HepG2 (cell line): Measurements from ENCODE around the gene CLDN17. TPM values are rescaled to one million over a fixed set of nuclear protein-coding genes. Genes with fewer than 3 reads are reported as not detected.

Source experiments
- ATAC-seq: fragments of 200-7000 bp; cut with Tn5 transposase; 3 replicates; pipeline ENCODE4 v1.9.1; 2020; ENCODE audit warnings: mild to moderate bottlenecking, moderate library complexity
- BruUV-seq: library from RNA; stranded (reverse); fragments of 400-500 nt; replicated peaks from 2 replicates; lab custom pipeline; 2021; lab: Mats Ljungman, UMichigan
- CTCF ChIA-PET: fragments of 300-600 bp; formaldehyde crosslinking; extraction: SDS; loops from one replicate; lab custom pipeline; 2021; ENCODE audit warnings: low total read pairs, inconsistent platforms, low intra/inter-chr PET ratio; lab: Yijun Ruan, JAX
- POLR2A ChIA-PET: fragments of 350-600 bp; sonication (Branson Sonifier 250); formaldehyde crosslinking; loops from one replicate; lab custom pipeline; 2020; ENCODE audit warnings: antibody characterized with exemption, inconsistent platforms; lab: Yijun Ruan, JAX
- DNase-seq: peaks from one replicate; pipeline ENCODE4 v3.0.0-alpha.2; 2015; ENCODE audit warnings: low spot score
- FAIRE-seq: peaks from 3 replicates; lab custom pipeline; 2011; peaks lifted over from hg19 to GRCh38; lab: Jason Lieb, UNC
- H2AFZ ChIP-seq: one replicate; pipeline ENCODE4 v1.6.1; 2011; ENCODE audit warnings: low read length, inconsistent platforms
- H3K27ac ChIP-seq: fragments of 300-600 bp; 3 replicates; pipeline ENCODE4 v1.8.0; 2011; ENCODE audit warnings: mixed run types, mild to moderate bottlenecking, mixed read lengths, low read length, inconsistent platforms; ENCODE audit not compliant: insufficient read depth; ENCODE audit errors: extremely low read length
- H3K27me3 ChIP-seq, 2 experiments: fragments of 200-600 bp in 1 of 2; 2 replicates in 1 of 2; 3 replicates in 1 of 2; pipeline versions ENCODE4 v1.6.0 to v1.8.0; 2011; ENCODE audit warnings: low read length in 2 of 2, mild to moderate bottlenecking in 2 of 2, moderate library complexity in 2 of 2, inconsistent platforms in 1 of 2; ENCODE audit not compliant: insufficient read depth in 2 of 2, control insufficient read depth in 1 of 2
- H3K36me3 ChIP-seq, 2 experiments: fragments of 200-600 bp in 1 of 2; replicated peaks in 1 of 2; 2 replicates in 1 of 2; 3 replicates in 1 of 2; pipeline versions ENCODE4 v1.5.1 to v1.8.0; 2011; ENCODE audit warnings: low read length in 2 of 2, inconsistent platforms in 1 of 2; ENCODE audit not compliant: insufficient read depth in 2 of 2, control insufficient read depth in 1 of 2
- H3K4me1 ChIP-seq: 2 replicates; pipeline ENCODE4 v1.5.1; 2012; ENCODE audit warnings: low read length, inconsistent platforms; ENCODE audit not compliant: insufficient read depth
- H3K4me2 ChIP-seq: 2 replicates; pipeline ENCODE4 v1.6.0; 2011; ENCODE audit warnings: low read depth, low read length, inconsistent platforms
- H3K4me3 ChIP-seq, 3 experiments: fragments of 200-600 bp in 1 of 3; sonication (generic), shearing (Covaris generic) in 1 of 3; replicated peaks in 1 of 3; 2 replicates each; pipeline ENCODE4 v1.5.1; 2011 to 2016; ENCODE audit warnings: low read length in 3 of 3, inconsistent platforms in 2 of 3, low read depth in 2 of 3, mild to moderate bottlenecking in 2 of 3, control low read depth in 1 of 3, mixed read lengths in 1 of 3; ENCODE audit not compliant: insufficient read depth in 1 of 3
- H3K79me2 ChIP-seq: one replicate; pipeline ENCODE4 v1.6.1; 2011; ENCODE audit warnings: low read length, inconsistent platforms; ENCODE audit not compliant: insufficient read depth
- H3K9ac ChIP-seq: 2 replicates; pipeline ENCODE4 v1.6.0; 2011; ENCODE audit warnings: mild to moderate bottlenecking, low read depth, low read length, inconsistent platforms; ENCODE audit not compliant: insufficient read depth
- H3K9me3 ChIP-seq: 2 replicates; pipeline ENCODE4 v1.5.1; 2012; ENCODE audit warnings: mild to moderate bottlenecking, low read length
- H4K20me1 ChIP-seq: 2 replicates; pipeline ENCODE4 v1.6.0; 2011; ENCODE audit warnings: inconsistent platforms, mild to moderate bottlenecking, low read length, moderate library complexity; ENCODE audit not compliant: insufficient read depth
- CBX1 ChIP-seq: IDR thresholded peaks from one replicate; pipeline ENCODE4 v1.6.1; 2016; ENCODE audit warnings: antibody characterized with exemption, low read depth
- CC2D1A ChIP-seq: sonication (generic); formaldehyde crosslinking; IDR thresholded peaks from 2 replicates; pipeline ENCODE4 v1.8.1; 2023; ENCODE audit warnings: mild to moderate bottlenecking, missing genetic modification reagents
- CENPT ChIP-seq: sonication (generic); formaldehyde crosslinking; IDR thresholded peaks from 2 replicates; pipeline ENCODE4 v1.8.0; 2022; ENCODE audit warnings: low read depth, mild to moderate bottlenecking, moderate library complexity, missing genetic modification reagents
- SOX5 ChIP-seq: IDR thresholded peaks from 2 replicates; pipeline ENCODE4 v1.6.1; 2016; ENCODE audit warnings: borderline replicate concordance
- ZFP36L1 ChIP-seq: sonication (generic); formaldehyde crosslinking; IDR thresholded peaks from 2 replicates; pipeline ENCODE4 v1.8.0; 2022; ENCODE audit warnings: mild to moderate bottlenecking, missing genetic modification reagents, moderate library complexity
- ZNF224 ChIP-seq: sonication (generic); formaldehyde crosslinking; IDR thresholded peaks from 2 replicates; pipeline ENCODE4 v1.5.0; 2020; ENCODE audit warnings: mild to moderate bottlenecking, missing genetic modification reagents
- ZNF577 ChIP-seq: sonication (generic); formaldehyde crosslinking; IDR thresholded peaks from 2 replicates; pipeline ENCODE4 v1.4.0; 2020; ENCODE audit warnings: mild to moderate bottlenecking, low read depth, missing genetic modification reagents, borderline replicate concordance
- ZNF768 ChIP-seq: sonication (generic); formaldehyde crosslinking; IDR thresholded peaks from 2 replicates; pipeline ENCODE4 v1.4.0; 2020; ENCODE audit warnings: missing genetic modification reagents
- ZSCAN12 ChIP-seq: sonication (generic); formaldehyde crosslinking; IDR thresholded peaks from 2 replicates; pipeline ENCODE4 v1.9.0; 2021; ENCODE audit warnings: mild to moderate bottlenecking, missing genetic modification reagents
- WGBS: methylation state at CpG from one replicate; pipeline ENCODE4 v1.1.6; 2017; ENCODE audit warnings: low lambda C conversion rate; 5-methylcytosine and 5-hydroxymethylcytosine counted together
- in situ Hi-C: cut with HindIII; loops from 2 replicates; pipeline ENCODE4 v1.10.0; 2017; ENCODE audit warnings: low pct_unique_long_range_greater_than_20kb; ENCODE audit not compliant: extremely low pct_ligation_motif_present
- intact Hi-C: fragments of 100-400 bp; cut with micrococcal nuclease; formaldehyde crosslinking; loops from one replicate; pipeline ENCODE4 v1.10.0; 2022; ENCODE audit not compliant: unreplicated experiment
- polyA plus RNA-seq, 8 experiments: library from polyadenylated mRNA; depleted of rRNA in 3 of 8; stranded (reverse) in 7 of 8; unstranded in 1 of 8; fragments of >200 nt; fragmentation: Illumina TruSeq in 4 of 8; extraction: Trizol in 4 of 8; gene quantifications; 2 replicates each; pipeline versions ENCODE4 v1.2.1 to v1.2.3, GENCODE V29; 2011 to 2016; ENCODE audit warnings: low read depth in 4 of 8, missing spikeins in 1 of 8, mixed read lengths in 1 of 8; ENCODE audit not compliant: insufficient read depth in 1 of 8
- total RNA-seq, 5 experiments: library from RNA; depleted of rRNA; stranded (reverse); fragments of >200 nt; fragmentation: Illumina TruSeq; extraction: Trizol; gene quantifications; 2 replicates each; pipeline ENCODE4 v1.2.3, GENCODE V29; 2016; ENCODE audit warnings: low read depth in 1 of 5
- TF ChIP-seq, protein P1 (sequence below): sonication (generic); formaldehyde crosslinking; IDR thresholded peaks from 2 replicates; pipeline ENCODE4 v1.9.0; 2021; ENCODE audit warnings: missing genetic modification reagents, mild to moderate bottlenecking, borderline replicate concordance
- TF ChIP-seq, protein P2 (sequence below): sonication (generic); formaldehyde crosslinking; IDR thresholded peaks from 2 replicates; pipeline ENCODE4 v1.4.0; 2020; ENCODE audit warnings: low read depth, mild to moderate bottlenecking, missing genetic modification reagents
- TF ChIP-seq, protein P3 (sequence below): sonication (generic); formaldehyde crosslinking; IDR thresholded peaks from 2 replicates; pipeline ENCODE4 v1.4.0; 2020; ENCODE audit warnings: missing genetic modification reagents
- TF ChIP-seq, protein P4 (sequence below): sonication (generic); formaldehyde crosslinking; conservative IDR thresholded peaks from 2 replicates; pipeline ENCODE4 v1.4.0; 2020; ENCODE audit warnings: missing genetic modification reagents

The CLDN17 gene
- total and polyA plus RNA-seq, 2 of the 13 experiments (the other 11 are each of a cell fraction or from before 2014, with no cell fraction given): not detected

DNA sequence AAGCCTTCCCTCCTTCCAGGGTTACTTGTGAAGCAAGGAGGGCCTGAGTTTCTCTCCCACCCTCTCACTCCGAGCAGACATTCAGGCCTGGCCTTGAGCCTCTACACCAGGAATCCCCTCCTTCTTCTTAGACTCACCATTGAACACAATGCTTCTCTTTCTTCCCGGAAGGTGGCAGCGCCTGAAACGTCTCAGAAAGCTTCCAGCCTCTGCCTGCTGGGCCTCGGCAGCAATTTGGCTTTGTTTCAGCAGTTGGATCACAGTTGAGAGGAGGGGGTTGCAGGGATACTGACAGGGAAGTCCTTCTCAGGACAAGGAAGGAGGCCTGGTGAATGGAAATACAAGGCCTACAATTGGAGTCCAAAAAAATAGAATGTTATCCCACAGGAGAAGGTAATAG lies 43.0 kb upstream of the CLDN17 start:
- no peaks in the 10 kb centered on the region for H3K79me2 ChIP-seq
- ChIA-PET POLR2A (no interaction called here), CTCF (no interaction called here)
- no TSS peak for BruUV-seq
- no peak overlapping the region for H2AFZ ChIP-seq
- in situ Hi-C loops: no loop called here
- TF ChIP-seq, protein P1, sequence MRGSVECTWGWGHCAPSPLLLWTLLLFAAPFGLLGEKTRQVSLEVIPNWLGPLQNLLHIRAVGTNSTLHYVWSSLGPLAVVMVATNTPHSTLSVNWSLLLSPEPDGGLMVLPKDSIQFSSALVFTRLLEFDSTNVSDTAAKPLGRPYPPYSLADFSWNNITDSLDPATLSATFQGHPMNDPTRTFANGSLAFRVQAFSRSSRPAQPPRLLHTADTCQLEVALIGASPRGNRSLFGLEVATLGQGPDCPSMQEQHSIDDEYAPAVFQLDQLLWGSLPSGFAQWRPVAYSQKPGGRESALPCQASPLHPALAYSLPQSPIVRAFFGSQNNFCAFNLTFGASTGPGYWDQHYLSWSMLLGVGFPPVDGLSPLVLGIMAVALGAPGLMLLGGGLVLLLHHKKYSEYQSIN: no peak
- TF ChIP-seq, protein P2, sequence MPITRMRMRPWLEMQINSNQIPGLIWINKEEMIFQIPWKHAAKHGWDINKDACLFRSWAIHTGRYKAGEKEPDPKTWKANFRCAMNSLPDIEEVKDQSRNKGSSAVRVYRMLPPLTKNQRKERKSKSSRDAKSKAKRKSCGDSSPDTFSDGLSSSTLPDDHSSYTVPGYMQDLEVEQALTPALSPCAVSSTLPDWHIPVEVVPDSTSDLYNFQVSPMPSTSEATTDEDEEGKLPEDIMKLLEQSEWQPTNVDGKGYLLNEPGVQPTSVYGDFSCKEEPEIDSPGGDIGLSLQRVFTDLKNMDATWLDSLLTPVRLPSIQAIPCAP (CRISPR knock-in tag): no peak
- TF ChIP-seq ZNF224 (CRISPR knock-in tag) (no peak), CENPT (CRISPR knock-in tag) (no peak), ZSCAN12 (CRISPR knock-in tag) (no peak), ZNF577 (CRISPR knock-in tag) (no peak), ZNF768 (CRISPR knock-in tag) (no peak), CC2D1A (no peak), SOX5 (CRISPR knock-in tag) (no peak), ZFP36L1 (CRISPR knock-in tag) (no peak), CBX1 (no peak)
- TF ChIP-seq, protein P3, sequence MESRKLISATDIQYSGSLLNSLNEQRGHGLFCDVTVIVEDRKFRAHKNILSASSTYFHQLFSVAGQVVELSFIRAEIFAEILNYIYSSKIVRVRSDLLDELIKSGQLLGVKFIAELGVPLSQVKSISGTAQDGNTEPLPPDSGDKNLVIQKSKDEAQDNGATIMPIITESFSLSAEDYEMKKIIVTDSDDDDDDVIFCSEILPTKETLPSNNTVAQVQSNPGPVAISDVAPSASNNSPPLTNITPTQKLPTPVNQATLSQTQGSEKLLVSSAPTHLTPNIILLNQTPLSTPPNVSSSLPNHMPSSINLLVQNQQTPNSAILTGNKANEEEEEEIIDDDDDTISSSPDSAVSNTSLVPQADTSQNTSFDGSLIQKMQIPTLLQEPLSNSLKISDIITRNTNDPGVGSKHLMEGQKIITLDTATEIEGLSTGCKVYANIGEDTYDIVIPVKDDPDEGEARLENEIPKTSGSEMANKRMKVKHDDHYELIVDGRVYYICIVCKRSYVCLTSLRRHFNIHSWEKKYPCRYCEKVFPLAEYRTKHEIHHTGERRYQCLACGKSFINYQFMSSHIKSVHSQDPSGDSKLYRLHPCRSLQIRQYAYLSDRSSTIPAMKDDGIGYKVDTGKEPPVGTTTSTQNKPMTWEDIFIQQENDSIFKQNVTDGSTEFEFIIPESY (CRISPR knock-in tag): no peak
- TF ChIP-seq, protein P4, sequence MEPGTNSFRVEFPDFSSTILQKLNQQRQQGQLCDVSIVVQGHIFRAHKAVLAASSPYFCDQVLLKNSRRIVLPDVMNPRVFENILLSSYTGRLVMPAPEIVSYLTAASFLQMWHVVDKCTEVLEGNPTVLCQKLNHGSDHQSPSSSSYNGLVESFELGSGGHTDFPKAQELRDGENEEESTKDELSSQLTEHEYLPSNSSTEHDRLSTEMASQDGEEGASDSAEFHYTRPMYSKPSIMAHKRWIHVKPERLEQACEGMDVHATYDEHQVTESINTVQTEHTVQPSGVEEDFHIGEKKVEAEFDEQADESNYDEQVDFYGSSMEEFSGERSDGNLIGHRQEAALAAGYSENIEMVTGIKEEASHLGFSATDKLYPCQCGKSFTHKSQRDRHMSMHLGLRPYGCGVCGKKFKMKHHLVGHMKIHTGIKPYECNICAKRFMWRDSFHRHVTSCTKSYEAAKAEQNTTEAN (CRISPR knock-in tag): no peak
- peaks cover 55% of the 10 kb centered on the region for H3K9me3 ChIP-seq
- no peaks in the 10 kb centered on the region for H3K4me1 ChIP-seq
- no peaks in the 10 kb centered on the region for H3K27me3 ChIP-seq
- H3K4me3 ChIP-seq: no peak overlapping the region
- H3K9ac ChIP-seq: no peak overlapping the region
- FAIRE-seq: no peak
- no peak for DNase-seq
- no peak overlapping the region for H3K27ac ChIP-seq
- 15% methylated on average over 5 of the region's 5 CpGs for WGBS
- no peak overlapping the region for H3K4me2 ChIP-seq
- ATAC-seq: no peak
- no peaks in the 10 kb centered on the region for H4K20me1 ChIP-seq
- intact Hi-C loops: no loop called here
- no peaks in the 10 kb centered on the region for H3K36me3 ChIP-seq
